GM12874 (cell line): ENCODE data around the gene CST8.

Source experiments
- CTCF ChIP-seq: IDR thresholded peaks from 2 replicates; pipeline ENCODE4 v1.5.1; 2011; ENCODE audit warnings: low read depth, mild to moderate bottlenecking, control low read depth, low read length, moderate library complexity; ENCODE audit not compliant: insufficient read depth

The CST8 gene

GRCh38 chr20:23490817-23491216, at the start of gene CST8:
TSS of gene CST8 (plus strand) at chr20:23491117. CDS start at chr20:23491668, 551 bp downstream.
- no peak for TF ChIP-seq CTCF

- peak; percentile 89 for TF ChIP-seq CTCF
These were observed 49.0 kb upstream of the CST8 start for GRCh38 chr20:23441850-23442313.

- TF ChIP-seq CTCF = no peak
These were observed 48.5 kb upstream of the CST8 start for GRCh38 chr20:23442436-23442835.

GRCh38 chr20:23444859-23445258, 46.1 kb upstream of the CST8 start:
- no peak for TF ChIP-seq CTCF

- TF ChIP-seq CTCF = no peak
These were observed 45.2 kb upstream of the CST8 start for GRCh38 chr20:23445596-23446217.

- peak; percentile 65 for TF ChIP-seq CTCF
These were observed 44.4 kb upstream of the CST8 start for GRCh38 chr20:23446505-23446904.

- TF ChIP-seq CTCF = no peak
These were observed 42.8 kb upstream of the CST8 start for GRCh38 chr20:23448167-23448566.
